Measurements from ENCODE around the gene SCAMP2.

Gene SCAMP2

DNA sequence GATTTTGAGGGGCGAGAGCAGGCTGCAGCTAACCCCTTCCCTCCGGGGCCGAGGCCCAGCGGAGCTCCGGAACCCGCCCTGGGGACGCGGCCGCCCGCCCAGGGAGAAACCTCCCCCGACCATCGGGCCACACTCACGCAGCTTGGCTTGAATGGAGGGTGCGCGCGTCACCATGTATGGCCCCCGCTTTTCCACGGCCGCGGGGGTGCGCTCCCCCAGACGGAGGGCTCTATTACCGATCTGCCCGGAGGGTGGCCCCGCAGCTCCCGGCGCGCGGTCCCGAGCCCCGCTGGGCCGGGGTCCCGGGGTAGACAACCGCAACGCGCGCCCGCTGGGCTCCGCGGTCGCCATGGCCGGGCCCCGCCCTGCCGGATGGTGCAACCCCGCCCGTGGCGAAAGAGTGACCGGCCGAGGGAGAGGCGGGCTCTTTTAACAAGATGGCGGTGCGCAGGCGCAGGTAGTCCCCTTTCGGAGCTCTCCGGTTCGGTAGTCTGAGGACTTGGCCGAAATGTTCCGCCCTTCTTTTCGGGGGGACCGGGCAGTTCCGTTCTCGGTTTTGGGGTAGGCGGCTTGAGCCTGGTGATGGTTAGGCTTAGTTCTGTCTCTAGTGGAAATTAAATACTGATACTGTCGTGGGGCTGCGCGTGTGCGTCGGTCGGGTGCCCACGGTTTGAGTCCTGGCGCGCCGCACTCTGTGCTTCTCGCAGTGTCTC is 33.4 kb upstream of the SCAMP2 start, which contains the start of gene FAM219B:
FAM219B (minus strand) TSS at position 402 of the 713 bp plus-strand sequence; CDS start at position 351, 51 bp downstream.
- peak; percentile 84 for DNase-seq (ENCODE audit: low read depth)
- no peak for TF ChIP-seq CTCF (conservative IDR thresholded peaks at IDR 0.05; ENCODE audit: low read length)
- peak within 1 kb of the TSS; percentile 83 for H3K4me3 ChIP-seq (ENCODE audit: low read length)

DNA sequence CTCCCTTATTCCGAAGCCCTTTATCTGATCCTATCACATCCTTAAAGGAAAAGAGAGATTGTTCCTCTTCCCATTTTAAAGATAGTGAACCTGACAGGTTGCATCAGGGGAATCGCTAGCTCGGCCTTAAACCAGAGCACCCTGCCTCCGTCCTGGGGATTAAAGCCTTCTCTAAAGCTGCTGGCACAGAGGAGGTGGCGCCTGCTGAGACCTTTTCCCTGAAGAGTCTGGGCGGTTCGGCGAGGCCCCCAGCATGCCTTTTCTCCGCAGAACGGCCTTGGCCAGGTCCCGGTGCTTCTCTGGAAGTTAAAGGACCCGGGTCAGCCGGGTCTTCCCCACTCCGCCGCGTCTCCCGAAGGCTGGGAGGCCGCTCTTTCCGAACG is 32.9 kb upstream of the SCAMP2 start:
- no peak for TF ChIP-seq CTCF (conservative IDR thresholded peaks at IDR 0.05; ENCODE audit: low read length)
- no peak for DNase-seq (ENCODE audit: low read depth)
- peak overlapping the region; percentile 83 for H3K4me3 ChIP-seq (ENCODE audit: low read length)

DNA sequence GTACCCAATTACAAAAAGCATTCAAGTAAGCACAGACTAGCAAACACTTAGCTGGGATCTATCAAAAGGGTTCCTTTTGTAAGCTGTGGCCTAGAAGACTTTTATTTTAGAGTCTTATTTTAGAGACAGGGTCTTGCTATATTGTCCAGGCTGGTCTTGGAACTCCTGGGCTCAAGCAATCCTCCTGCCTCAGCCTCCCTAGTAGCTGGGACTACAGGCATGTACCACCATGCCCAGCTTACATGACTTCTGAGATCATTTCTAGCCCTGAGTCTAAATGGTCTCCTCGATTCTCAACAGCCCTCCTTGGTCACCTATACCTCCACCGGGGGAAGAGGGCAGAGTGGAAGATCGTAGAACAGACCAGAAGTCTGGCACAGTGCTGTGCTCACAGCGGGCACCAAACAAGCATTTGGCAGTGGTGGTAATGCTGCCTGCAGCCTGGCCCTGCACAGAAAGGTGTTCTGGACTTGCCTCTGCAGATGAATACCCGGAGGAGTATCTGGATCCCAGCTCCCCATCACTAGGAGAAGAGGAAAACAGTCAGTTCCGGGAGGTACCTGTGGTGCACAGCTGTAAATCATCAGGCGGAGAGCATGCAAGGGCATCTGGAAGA is 31.1 kb upstream of the SCAMP2 start:
- H3K4me3 ChIP-seq (ENCODE audit: low read length), result peak overlapping the region; percentile 83; the same call in 1 of the 2 replicates
- no peak for DNase-seq (ENCODE audit: low read depth)
- no peak for TF ChIP-seq CTCF (conservative IDR thresholded peaks at IDR 0.05; ENCODE audit: low read length)

DNA sequence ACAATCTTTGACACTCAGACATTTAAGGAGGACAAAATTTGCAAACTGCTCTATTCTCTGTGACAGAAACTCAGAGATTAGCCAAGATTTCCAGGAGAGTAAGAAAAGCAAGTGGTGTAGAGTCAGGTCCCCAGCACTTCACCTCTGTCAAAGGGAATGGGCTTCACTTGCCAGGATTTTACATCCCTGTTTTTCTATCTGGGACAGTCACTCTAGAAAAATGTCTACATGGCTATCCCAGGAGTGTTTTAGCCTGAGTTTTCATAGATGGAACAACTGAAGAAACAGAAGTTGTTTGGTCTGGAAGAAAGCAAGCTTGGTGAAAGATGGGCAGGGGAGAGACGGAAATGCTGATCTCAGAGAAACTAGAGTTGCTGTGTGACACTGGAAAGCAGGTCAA is 30.5 kb upstream of the SCAMP2 start:
- H3K4me3 ChIP-seq (ENCODE audit: low read length), result no peak overlapping the region
- no peak for TF ChIP-seq CTCF (conservative IDR thresholded peaks at IDR 0.05; ENCODE audit: low read length)
- no peak for DNase-seq (ENCODE audit: low read depth)

DNA sequence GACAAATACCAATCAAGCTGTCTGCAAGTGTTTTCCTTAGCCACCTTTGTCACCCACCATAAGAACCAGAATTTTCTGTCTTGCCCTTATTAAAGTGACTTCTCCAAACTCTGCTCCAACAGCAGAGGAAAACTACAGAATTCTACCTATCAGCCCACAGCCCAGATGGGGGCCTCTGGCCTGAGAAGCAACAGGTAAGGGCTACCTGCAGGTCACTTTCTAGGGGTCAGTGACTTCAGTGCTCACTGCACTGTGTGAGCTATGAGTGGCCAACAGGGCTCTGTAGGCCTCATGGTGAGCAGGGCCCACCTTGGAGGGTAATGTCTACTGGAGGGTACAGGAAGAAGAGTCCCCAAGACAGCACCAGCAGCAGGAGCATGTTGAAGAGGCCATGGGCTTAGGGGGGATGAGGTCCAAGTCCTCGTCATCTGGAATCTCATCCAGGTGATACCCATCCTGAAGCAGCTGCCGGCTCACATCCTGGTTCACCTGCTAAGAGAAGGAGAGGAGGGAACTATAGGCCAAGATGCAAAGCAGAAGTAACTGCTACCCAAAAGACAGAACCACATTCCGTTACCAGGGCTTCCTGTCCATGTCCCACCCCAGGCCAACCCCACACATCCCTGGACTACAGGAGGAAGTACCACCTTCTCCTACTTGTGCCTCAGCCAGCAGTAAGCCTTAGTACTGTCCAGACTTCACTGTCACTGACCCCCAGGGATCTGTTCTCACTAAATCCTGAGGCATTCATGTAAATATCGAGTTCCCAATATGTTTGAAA is 29.3 kb upstream of the SCAMP2 start:
- DNase-seq (ENCODE audit: low read depth), result no peak
- H3K4me3 ChIP-seq (ENCODE audit: low read length), result no peak overlapping the region
- TF ChIP-seq CTCF (conservative IDR thresholded peaks at IDR 0.05; ENCODE audit: low read length), result no peak

GRCh38 chr15:74901612-74902063 is 28.5 kb upstream of the SCAMP2 start:
- peak; percentile 41 for DNase-seq (ENCODE audit: low read depth)
- TF ChIP-seq CTCF (conservative IDR thresholded peaks at IDR 0.05; ENCODE audit: low read length), result peak; percentile 80
- no peak overlapping the region for H3K4me3 ChIP-seq (ENCODE audit: low read length)
